ENCODE results near the gene PPIL6.

The PPIL6 gene

DNA sequence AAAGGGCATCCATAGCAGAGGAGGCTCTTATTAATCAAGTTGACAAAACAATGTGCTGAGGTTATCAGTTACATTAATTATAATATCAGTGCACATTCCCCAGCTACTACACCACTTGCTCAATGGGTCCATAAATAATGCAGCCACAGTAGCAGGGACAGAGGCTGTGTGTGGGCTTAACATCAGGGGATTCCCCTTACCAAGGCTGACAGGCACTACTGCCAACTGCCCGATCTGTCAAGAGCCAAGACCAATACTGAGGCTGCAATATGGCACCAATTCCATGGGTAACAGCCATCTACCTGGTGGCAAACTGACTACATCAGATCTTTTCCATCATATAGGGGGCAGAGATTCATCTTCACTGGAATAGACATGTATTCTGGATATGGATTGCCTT is 80.1 kb downstream of the PPIL6 start:
- no peak for DNase-seq

DNA sequence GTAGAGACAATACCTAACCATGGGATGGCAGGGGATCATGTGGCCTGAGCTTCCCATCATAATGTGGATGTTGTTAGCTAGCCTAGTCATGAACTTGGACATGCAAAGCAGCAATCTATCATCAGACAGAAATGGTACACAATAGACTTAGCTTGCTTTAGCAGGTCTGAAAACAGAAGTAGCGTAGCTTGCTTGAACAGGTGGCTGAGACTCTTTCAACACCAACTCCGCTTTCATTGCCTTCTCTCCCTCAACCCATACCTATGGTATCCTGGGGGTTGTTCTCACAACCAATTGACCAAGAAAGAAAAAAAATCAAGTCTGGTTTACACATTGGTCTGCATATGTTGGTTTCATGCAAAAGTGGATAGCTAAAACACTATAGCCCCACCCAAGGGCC is 81.2 kb downstream of the PPIL6 start:
- no peak for DNase-seq

DNA sequence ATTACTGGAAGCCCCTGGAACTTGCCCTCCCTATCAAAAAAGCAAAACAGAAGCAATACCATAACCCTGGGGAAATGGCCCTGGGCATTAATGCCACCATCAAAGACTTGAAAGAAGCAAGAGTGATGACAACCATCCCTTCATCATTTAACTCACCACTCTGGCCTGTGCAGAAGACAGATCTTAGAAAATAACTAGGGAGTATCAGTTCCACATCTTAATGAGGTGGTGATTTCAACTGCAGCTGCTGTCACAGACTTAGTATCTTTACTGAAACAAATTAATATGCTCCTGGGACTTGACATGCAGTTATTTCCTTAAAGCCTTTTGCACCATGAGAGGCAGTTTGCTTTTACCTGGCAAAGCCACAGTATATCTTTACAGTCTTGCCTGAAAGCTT is 82.2 kb downstream of the PPIL6 start:
- DNase-seq, result no peak

DNA sequence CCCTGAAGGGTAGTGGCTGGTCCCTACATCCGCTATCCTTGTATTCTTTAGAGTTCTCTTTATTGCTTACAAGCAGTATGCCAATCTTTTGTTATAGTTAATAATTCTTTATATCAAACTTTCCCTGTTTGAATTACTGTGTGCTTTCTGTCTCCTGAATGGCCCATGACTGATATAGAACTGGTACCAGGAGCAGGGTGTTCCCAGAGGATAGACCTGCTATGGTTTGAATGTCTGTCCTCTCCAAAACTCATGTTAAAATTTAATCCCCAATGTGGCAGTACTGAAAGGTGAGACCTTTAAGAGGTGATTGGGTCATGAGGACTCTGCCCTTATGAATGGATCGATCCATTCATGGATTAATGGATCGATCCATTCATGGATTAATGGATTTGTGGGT is 84.2 kb downstream of the PPIL6 start:
- no peak for DNase-seq

DNA sequence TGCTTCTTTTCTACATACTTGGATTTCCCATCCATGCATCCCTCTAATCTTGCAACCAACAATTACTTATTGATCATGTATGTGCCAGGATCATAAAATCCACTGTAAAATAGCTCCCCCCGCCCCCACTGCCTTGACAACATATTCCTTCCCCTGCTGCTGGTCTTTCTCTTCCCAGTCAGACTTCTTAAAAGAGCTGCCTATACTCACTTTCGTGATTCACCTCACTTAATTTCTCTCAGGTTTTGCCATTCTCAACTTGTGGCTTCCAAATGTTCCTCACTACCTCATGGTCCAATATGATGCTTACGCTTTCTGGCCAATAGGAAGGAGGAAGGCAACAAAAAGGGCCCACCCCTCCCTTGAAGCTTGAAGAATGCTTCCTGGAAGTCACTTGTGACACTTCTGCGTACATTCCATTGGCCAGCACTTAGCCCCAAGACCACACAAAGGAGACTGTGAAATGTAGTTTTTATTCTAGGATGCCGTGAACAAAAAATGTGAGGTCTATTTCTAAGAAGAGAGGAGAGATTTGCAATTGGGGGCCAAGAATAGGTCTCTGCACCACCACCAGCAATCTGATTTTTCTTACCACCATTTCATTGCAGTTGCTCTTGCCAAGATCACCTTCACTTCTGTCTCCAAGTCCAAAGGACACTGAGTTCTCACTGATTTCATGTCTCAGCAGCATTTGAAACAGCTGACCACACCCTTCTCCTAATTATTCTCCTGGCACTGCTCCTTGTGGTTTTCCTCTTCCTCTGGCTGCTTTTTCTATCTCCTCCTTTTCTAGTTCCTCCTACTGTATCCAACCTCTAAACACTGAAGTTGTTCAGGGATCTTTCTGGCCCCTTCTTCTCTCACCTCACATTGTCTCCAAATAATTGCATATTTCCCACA is 88.9 kb downstream of the PPIL6 start:
- no peak for DNase-seq

DNA sequence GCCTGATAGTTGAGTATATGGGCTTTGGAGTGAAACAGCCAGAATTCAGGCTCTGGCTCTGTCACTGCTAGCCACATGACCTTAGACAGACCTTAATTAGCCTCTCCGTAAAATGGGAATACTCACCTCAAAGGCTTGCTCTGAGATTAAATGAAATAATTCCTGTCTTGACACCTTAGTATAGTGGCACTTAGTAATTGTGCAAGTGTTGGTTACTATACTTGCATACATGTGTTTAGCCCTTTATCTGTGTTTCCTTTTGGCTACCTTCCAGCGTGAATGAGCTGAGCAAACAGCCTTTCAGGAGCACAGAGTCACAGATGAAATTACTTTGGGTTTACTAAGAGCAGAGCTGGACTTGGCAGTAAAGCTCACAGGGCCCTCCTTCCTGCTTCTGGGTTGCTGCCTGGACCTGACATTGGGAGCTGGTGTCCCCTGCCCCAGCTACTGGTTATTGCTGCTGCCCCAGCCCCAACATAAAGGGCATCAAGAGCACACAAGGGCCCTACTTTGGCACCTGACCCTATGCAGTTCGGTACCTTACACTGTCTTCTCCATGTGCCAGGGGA is 90.9 kb downstream of the PPIL6 start:
- DNase-seq, result peak; percentile 59

DNA sequence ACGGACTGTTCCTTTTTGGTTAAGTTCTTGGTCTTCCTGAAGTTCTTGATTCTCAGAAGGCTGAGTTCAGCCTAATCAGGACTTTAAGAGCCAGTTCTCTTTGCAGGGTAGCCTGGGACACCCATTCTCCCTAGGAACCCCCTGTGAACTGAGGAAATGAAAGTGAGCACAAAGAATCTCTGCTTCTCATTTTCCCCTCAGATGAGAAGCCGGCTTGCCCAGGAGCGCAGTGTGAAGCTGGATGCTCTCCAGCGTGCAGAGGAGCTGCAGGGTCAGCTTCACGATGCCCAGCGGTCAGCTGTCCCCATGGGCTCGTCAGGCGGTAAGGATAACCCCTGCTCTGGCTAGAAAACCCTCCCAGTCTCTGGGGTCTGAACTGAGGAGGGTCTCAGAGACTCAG is 92.2 kb downstream of the PPIL6 start:
- no peak for DNase-seq

DNA sequence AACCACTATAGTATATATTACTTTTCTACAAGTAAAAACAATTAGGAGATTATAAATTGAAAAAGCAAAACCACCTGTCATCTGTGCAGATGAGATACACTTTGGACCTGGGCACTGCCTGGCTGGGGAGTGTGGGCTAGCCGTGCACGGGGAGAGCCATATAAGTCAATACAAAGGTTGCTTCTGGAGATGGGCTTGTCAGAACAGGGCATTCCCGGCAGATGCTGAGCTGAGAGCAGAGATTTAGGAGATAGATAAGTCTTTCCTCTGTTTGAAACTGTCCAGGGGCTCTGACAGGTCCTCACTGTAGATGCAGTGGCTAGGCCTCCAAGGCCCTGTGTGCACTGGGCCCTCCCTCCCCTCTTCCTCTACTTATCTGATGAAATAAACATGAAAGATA is 92.6 kb downstream of the PPIL6 start:
- no peak for DNase-seq

DNA sequence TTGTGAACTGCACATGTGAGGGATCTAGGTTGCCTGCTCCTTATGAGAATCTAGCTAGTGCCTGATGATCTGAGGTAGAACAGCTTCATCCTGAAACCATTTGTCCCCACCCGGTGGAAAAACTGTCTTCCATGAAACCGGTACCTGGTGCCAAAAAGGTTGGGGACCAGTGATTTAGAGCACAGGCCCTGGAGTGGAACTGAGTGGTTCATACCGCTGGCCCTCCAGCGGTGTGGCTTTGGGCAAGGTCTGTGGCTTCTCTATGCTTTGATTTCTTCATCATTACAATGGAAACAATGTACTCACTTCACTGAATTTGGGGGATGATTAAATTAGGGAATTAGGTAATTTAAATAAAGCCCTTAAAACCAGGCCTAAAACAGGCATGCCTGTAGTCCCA is 94.4 kb downstream of the PPIL6 start:
- DNase-seq, result peak; percentile 9

DNA sequence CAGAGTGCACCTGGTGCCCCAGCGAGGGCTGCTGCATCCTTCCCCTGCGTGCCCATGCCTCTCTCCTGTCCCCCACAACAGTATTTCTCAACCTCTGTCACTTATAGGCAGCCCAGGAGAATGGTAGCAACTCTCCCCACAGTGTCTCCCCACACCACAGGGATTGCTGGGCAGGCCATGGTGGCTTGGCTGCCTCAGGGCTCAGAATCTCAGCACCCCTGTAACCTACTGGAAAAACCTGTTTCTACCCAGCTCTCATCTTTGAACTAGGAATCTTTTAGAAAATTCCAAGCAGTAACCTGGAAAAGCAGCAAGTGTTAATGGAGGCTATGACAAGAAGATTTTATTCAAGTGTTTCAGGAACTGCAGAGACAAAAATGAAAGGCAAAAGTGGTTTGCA is 96.2 kb downstream of the PPIL6 start:
- no peak for DNase-seq

DNA sequence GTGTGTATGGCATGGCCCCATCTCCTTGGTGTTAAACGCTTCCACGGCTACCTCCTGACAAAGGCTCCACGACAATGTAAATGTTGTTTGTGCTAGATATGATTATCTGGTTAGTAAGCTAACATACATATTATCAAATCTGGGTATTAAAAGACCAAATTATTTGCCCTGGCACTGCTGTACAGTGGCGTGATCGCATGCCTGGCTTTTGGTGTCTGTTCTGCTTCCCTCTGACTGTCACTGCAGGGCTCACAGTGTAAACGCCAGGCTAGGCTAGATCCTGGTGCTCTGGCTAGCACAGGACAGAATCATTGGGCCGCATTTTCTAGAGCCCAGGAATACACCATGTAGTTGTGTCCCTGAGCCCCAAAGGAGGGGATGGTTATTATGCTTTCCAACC is 96.9 kb downstream of the PPIL6 start:
- DNase-seq, result no peak

DNA sequence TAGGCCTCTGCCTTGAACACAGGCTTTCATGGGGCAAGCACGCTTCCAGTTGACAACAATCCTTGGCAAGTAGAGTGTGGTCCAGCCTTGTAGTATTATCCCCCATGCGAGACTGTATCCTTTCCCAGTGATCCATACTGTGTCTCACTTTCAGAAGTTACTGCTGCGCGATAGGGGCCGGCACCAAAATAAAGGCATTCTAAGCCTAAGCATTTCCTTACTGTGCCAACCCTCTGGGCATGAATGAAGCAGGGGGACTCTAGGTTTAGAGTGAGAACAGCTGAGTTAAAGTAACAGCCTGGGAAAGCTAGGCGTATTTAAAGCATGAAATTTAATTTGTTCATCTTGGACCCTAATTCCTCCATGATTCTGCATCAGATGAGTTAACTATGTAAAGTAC is 97.5 kb downstream of the PPIL6 start:
- no peak for DNase-seq

DNA sequence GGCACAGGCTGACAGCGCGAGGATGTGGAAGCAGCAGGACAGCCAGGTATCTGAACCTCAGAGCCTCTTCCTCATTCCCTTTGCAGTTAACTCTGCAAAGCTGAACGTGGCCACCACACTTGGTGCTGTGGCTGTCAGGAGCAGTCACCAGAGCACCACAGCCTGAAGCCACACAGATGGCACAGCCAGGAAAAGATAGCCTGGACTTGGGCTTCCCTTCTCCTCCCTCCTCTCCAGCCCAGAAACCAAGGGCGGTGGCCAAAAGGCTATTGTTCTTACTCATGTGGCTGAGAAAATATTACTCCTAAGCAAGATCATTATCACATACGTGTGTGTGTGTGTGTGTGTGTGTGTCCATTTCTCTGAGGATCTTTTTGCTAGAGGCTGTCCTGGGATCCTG is 97.9 kb downstream of the PPIL6 start:
- no peak for DNase-seq

DNA sequence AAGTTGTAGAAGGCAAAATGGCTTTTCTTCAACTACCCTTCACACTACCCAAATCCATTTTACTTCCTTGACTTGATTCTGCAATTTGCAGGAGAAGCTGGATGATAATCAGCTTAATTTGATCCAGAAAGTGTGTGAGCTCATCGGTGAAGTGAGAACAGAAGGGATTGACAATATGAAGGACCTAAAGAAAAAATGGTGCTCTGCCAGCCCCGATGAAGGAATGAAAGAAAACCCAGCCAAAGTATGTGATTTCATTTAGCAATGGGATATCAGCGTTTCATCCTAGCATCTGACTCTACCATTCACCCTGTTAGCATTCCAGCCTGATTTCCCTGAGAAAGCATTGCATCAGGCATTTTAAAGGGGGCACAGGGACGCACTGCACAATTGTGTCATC is 99.6 kb downstream of the PPIL6 start:
- no peak for DNase-seq
